ENCODE data around the gene PLEKHA7.

PLEKHA7 gene

GRCh38 chr11:16789560-16790485 is 224.4 kb downstream of the PLEKHA7 start:
- Histone ChIP-seq H3K27ac (ENCODE audit: low read depth, low read length) (no peak overlapping the region), H3K9me3 (ENCODE audit: control insufficient read depth, insufficient read depth, low read length) (no peaks in the 10 kb centered on the region), H3K36me3 (ENCODE audit: control insufficient read depth, low read length) (no peaks in the 10 kb centered on the region), H3K4me2 (ENCODE audit: low read length) (no peak overlapping the region), H3K9me2 (replicated peaks; ENCODE audit: control insufficient read depth, low read length) (no peaks in the 10 kb centered on the region), H3K27me3 (ENCODE audit: control insufficient read depth, low read length) (peaks cover 6% of the 10 kb centered on the region), H3F3A (ENCODE audit: control insufficient read depth, insufficient read depth) (no peaks in the 10 kb centered on the region), H3K4me3 (ENCODE audit: low read length) (no peak overlapping the region), H3K79me2 (ENCODE audit: control insufficient read depth, low read length) (no peaks in the 10 kb centered on the region), H4K20me1 (ENCODE audit: control insufficient read depth, insufficient read depth, low read depth, low read length) (no peaks in the 10 kb centered on the region; the same call in 1 of the 2 replicates), H3K4me1 (ENCODE audit: control insufficient read depth, low read length) (no peaks in the 10 kb centered on the region)
- TF ChIP-seq EZH2phosphoT487 (IDR thresholded peaks at IDR 0.05; ENCODE audit: borderline replicate concordance, low read length) (no peak), CTCF (IDR thresholded peaks at IDR 0.05; ENCODE audit: low read depth, low read length, poor library complexity, severe bottlenecking) (no peak)

DNA sequence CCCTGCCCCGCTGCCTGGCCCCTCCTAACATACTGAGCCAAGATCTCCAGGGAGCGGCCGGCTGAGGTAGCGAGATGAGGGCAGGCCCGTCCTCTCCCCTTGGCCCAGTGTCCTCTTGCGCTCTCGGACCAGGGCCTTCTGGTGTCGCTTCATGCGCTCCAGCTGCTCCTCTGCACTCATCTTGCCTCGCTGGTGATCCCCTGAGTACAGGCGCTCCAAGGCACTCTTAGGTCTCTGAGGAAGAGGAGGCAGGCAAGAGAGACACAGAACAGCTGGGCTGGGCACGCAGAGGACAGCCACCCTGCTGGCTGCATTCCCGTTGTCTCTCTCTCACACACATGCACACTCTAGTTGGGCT is 225.2 kb downstream of the PLEKHA7 start:
- Histone ChIP-seq H4K20me1 (ENCODE audit: control insufficient read depth, insufficient read depth, low read depth, low read length) (no peaks in the 10 kb centered on the region; the same call in 1 of the 2 replicates), H3K9me2 (replicated peaks; ENCODE audit: control insufficient read depth, low read length) (no peaks in the 10 kb centered on the region), H3K4me2 (ENCODE audit: low read length) (no peak overlapping the region), H3K4me3 (ENCODE audit: low read length) (no peak overlapping the region), H3K9me3 (ENCODE audit: control insufficient read depth, insufficient read depth, low read length) (no peaks in the 10 kb centered on the region), H3F3A (ENCODE audit: control insufficient read depth, insufficient read depth) (no peaks in the 10 kb centered on the region), H3K4me1 (ENCODE audit: control insufficient read depth, low read length) (no peaks in the 10 kb centered on the region), H3K27ac (ENCODE audit: low read depth, low read length) (no peak overlapping the region), H3K79me2 (ENCODE audit: control insufficient read depth, low read length) (no peaks in the 10 kb centered on the region), H3K27me3 (ENCODE audit: control insufficient read depth, low read length) (peaks cover 6% of the 10 kb centered on the region), H3K36me3 (ENCODE audit: control insufficient read depth, low read length) (no peaks in the 10 kb centered on the region)
- TF ChIP-seq EZH2phosphoT487 (IDR thresholded peaks at IDR 0.05; ENCODE audit: borderline replicate concordance, low read length) = no peak
- TF ChIP-seq CTCF (IDR thresholded peaks at IDR 0.05; ENCODE audit: low read depth, low read length, poor library complexity, severe bottlenecking) = no peak

GRCh38 chr11:16788141-16789062 is 225.8 kb downstream of the PLEKHA7 start:
- no peaks in the 10 kb centered on the region for H3K4me1 ChIP-seq (ENCODE audit: control insufficient read depth, low read length)
- H3K9me2 ChIP-seq (replicated peaks; ENCODE audit: control insufficient read depth, low read length) = no peaks in the 10 kb centered on the region
- no peak overlapping the region for H3K27ac ChIP-seq (ENCODE audit: low read depth, low read length)
- H3K79me2 ChIP-seq (ENCODE audit: control insufficient read depth, low read length) = no peaks in the 10 kb centered on the region
- H3K9me3 ChIP-seq (ENCODE audit: control insufficient read depth, insufficient read depth, low read length) = no peaks in the 10 kb centered on the region
- TF ChIP-seq CTCF (IDR thresholded peaks at IDR 0.05; ENCODE audit: low read depth, low read length, poor library complexity, severe bottlenecking) (peak; percentile 95), EZH2phosphoT487 (IDR thresholded peaks at IDR 0.05; ENCODE audit: borderline replicate concordance, low read length) (no peak; the same call in 1 of the 2 replicates)
- no peak overlapping the region for H3K4me2 ChIP-seq (ENCODE audit: low read length)
- no peaks in the 10 kb centered on the region for H3K36me3 ChIP-seq (ENCODE audit: control insufficient read depth, low read length)
- H4K20me1 ChIP-seq (ENCODE audit: control insufficient read depth, insufficient read depth, low read depth, low read length) = no peaks in the 10 kb centered on the region; the same call in 1 of the 2 replicates
- H3K4me3 ChIP-seq (ENCODE audit: low read length) = no peak overlapping the region
- H3K27me3 ChIP-seq (ENCODE audit: control insufficient read depth, low read length) = peaks cover 6% of the 10 kb centered on the region
- no peaks in the 10 kb centered on the region for H3F3A ChIP-seq (ENCODE audit: control insufficient read depth, insufficient read depth)

Data from DOHH2 (cell line).